SK-N-SH treated with all-trans-retinoic acid at 6 μM for 48 hours (cell line): ENCODE results near the gene UBB.

ENCODE experiments used
- ATAC-seq: fragments of 200-7000 bp; cut with Tn5 transposase; 3 replicates; pipeline ENCODE4 v1.9.1; 2020; ENCODE audit warnings: mild to moderate bottlenecking, moderate library complexity
- ARNTL ChIP-seq: fragments of 450-650 bp; formaldehyde crosslinking; IDR thresholded peaks from 2 replicates; pipeline ENCODE4 v1.5.0; 2020; ENCODE audit warnings: low read depth, mild to moderate bottlenecking, moderate library complexity, borderline replicate concordance
- BACH2 ChIP-seq: fragments of 250-450 bp; sonication (Bioruptor Pico); IDR thresholded peaks from 2 replicates; pipeline ENCODE4 v1.9.0; 2021; ENCODE audit warnings: mild to moderate bottlenecking, borderline replicate concordance
- CREB5 ChIP-seq: fragments of 250-450 bp; sonication (Bioruptor Pico); IDR thresholded peaks from 2 replicates; pipeline ENCODE4 v1.5.1; 2020; ENCODE audit warnings: low read depth, mild to moderate bottlenecking, moderate library complexity
- CSDC2 ChIP-seq: fragments of 250-450 bp; sonication (Bioruptor Pico); IDR thresholded peaks from 2 replicates; pipeline ENCODE4 v1.5.0; 2020; ENCODE audit warnings: mild to moderate bottlenecking, moderate library complexity
- ESRRG ChIP-seq: fragments of 250-450 bp; sonication (Bioruptor Pico); IDR thresholded peaks from 2 replicates; pipeline ENCODE4 v1.6.1; 2021; ENCODE audit warnings: mild to moderate bottlenecking
- GLIS3 ChIP-seq: fragments of 250-450 bp; sonication (Bioruptor Pico); IDR thresholded peaks from 2 replicates; pipeline ENCODE4 v1.5.0; 2020; ENCODE audit warnings: mild to moderate bottlenecking, moderate library complexity
- ISL1 ChIP-seq: fragments of 250-450 bp; sonication (Bioruptor Pico); IDR thresholded peaks from 2 replicates; pipeline ENCODE4 v2.1.2; 2022; ENCODE audit warnings: mild to moderate bottlenecking, moderate library complexity
- PATZ1 ChIP-seq: fragments of 250-450 bp; sonication (Bioruptor Pico); IDR thresholded peaks from 2 replicates; pipeline ENCODE4 v1.8.0; 2020; ENCODE audit warnings: mild to moderate bottlenecking, moderate library complexity, borderline replicate concordance
- POU6F1 ChIP-seq: fragments of 250-450 bp; sonication (Bioruptor Pico); IDR thresholded peaks from 2 replicates; pipeline ENCODE4 v1.8.0; 2021; ENCODE audit warnings: low read depth, mild to moderate bottlenecking, moderate library complexity, borderline replicate concordance
- PPARA ChIP-seq: fragments of 250-450 bp; sonication (Bioruptor Pico); IDR thresholded peaks from 2 replicates; pipeline ENCODE4 v1.5.0; 2020; ENCODE audit warnings: mild to moderate bottlenecking, borderline replicate concordance
- RARB ChIP-seq: fragments of 250-450 bp; sonication (Bioruptor Pico); IDR thresholded peaks from 2 replicates; pipeline ENCODE4 v1.8.0; 2021; ENCODE audit warnings: mild to moderate bottlenecking, moderate library complexity
- SNAI2 ChIP-seq: fragments of 250-450 bp; sonication (Bioruptor Pico); IDR thresholded peaks from 2 replicates; pipeline ENCODE4 v1.5.0; 2020; ENCODE audit warnings: mild to moderate bottlenecking, moderate library complexity
- TCF4 ChIP-seq: fragments of 250-450 bp; sonication (Bioruptor Pico); IDR thresholded peaks from 2 replicates; pipeline ENCODE4 v1.8.0; 2021; ENCODE audit warnings: mild to moderate bottlenecking, moderate library complexity, borderline replicate concordance
- TOX ChIP-seq: fragments of 250-450 bp; sonication (Bioruptor Pico); IDR thresholded peaks from 2 replicates; pipeline ENCODE4 v1.8.0; 2021; ENCODE audit warnings: mild to moderate bottlenecking, moderate library complexity, borderline replicate concordance
- TSHZ2 ChIP-seq: fragments of 250-450 bp; sonication (Bioruptor Pico); IDR thresholded peaks from 2 replicates; pipeline ENCODE4 v1.5.0; 2020; ENCODE audit warnings: mild to moderate bottlenecking, moderate library complexity
- ZC3H10 ChIP-seq: fragments of 250-450 bp; sonication (Bioruptor Pico); IDR thresholded peaks from 2 replicates; pipeline ENCODE4 v1.5.1; 2021; ENCODE audit warnings: mild to moderate bottlenecking, moderate library complexity
- ZFP3 ChIP-seq: fragments of 250-450 bp; sonication (Bioruptor Pico); IDR thresholded peaks from 2 replicates; pipeline ENCODE4 v1.5.0; 2020; ENCODE audit warnings: mild to moderate bottlenecking, moderate library complexity
- ZFP30 ChIP-seq: fragments of 450-650 bp; formaldehyde crosslinking; IDR thresholded peaks from 2 replicates; pipeline ENCODE4 v1.5.0; 2022; ENCODE audit warnings: mild to moderate bottlenecking, moderate library complexity
- ZNF565 ChIP-seq: fragments of 450-650 bp; formaldehyde crosslinking; conservative IDR thresholded peaks from 2 replicates; pipeline ENCODE4 v1.5.0; 2020; ENCODE audit warnings: low read depth, mild to moderate bottlenecking, moderate library complexity
- ZNF70 ChIP-seq: fragments of 450-650 bp; formaldehyde crosslinking; IDR thresholded peaks from 2 replicates; pipeline ENCODE4 v1.5.0; 2020; ENCODE audit warnings: mild to moderate bottlenecking, moderate library complexity
- ZNF8 ChIP-seq: fragments of 450-650 bp; formaldehyde crosslinking; IDR thresholded peaks from 2 replicates; pipeline ENCODE4 v1.5.0; 2020; ENCODE audit warnings: mild to moderate bottlenecking, moderate library complexity

Gene UBB

GRCh38 chr17:16406742-16407674 is 26.1 kb downstream of the UBB start:
- TF ChIP-seq PATZ1 (CRISPR knock-in tag) = peak; percentile 40; the same call in 1 of the 2 replicates
- no peak for TF ChIP-seq GLIS3 (CRISPR knock-in tag)
- no peak for TF ChIP-seq SNAI2 (CRISPR knock-in tag)
- TF ChIP-seq BACH2 (CRISPR knock-in tag) = no peak
- no peak for TF ChIP-seq PPARA
- TF ChIP-seq TSHZ2 (CRISPR knock-in tag) = no peak
- no peak for TF ChIP-seq ZC3H10 (CRISPR knock-in tag)
- TF ChIP-seq CREB5 (CRISPR knock-in tag) = no peak
- TF ChIP-seq ZFP3 (CRISPR knock-in tag) = no peak
- TF ChIP-seq RARB (CRISPR knock-in tag) = no peak
- no peak for TF ChIP-seq ZNF8
- no peak for TF ChIP-seq ZNF70
- 0 out of 2 replicates have a peak, but pooled peaks have one; percentile 28 for TF ChIP-seq ESRRG (CRISPR knock-in tag)
- TF ChIP-seq CSDC2 (CRISPR knock-in tag) = no peak
- no peak for TF ChIP-seq ISL1
- TF ChIP-seq ZNF565 (CRISPR knock-in tag) = no peak
- ATAC-seq = peak; percentile 75

- ATAC-seq = peak; percentile 65
- no peak for TF ChIP-seq ARNTL (CRISPR knock-in tag)
- TF ChIP-seq PPARA = no peak
- TF ChIP-seq ZNF70 = no peak
- TF ChIP-seq TOX = no peak
- no peak for TF ChIP-seq ZFP3 (CRISPR knock-in tag)
- no peak for TF ChIP-seq TSHZ2 (CRISPR knock-in tag)
- no peak for TF ChIP-seq ZNF8
- TF ChIP-seq TCF4 (CRISPR knock-in tag) = no peak
- no peak for TF ChIP-seq ZC3H10 (CRISPR knock-in tag)
- no peak for TF ChIP-seq BACH2 (CRISPR knock-in tag)
- TF ChIP-seq ISL1 = no peak
- no peak for TF ChIP-seq ESRRG (CRISPR knock-in tag)
- TF ChIP-seq PATZ1 (CRISPR knock-in tag) = no peak
- TF ChIP-seq ZFP30 (CRISPR knock-in tag) = no peak
- TF ChIP-seq CREB5 (CRISPR knock-in tag) = no peak
- TF ChIP-seq ZNF565 (CRISPR knock-in tag) = no peak
- no peak for TF ChIP-seq POU6F1 (CRISPR knock-in tag)
- no peak for TF ChIP-seq GLIS3 (CRISPR knock-in tag)
These were observed 27.2 kb downstream of the UBB start for GRCh38 chr17:16407911-16408588.
